Panc1 (cell line): ENCODE data around the gene UGT1A7.

Experiments
- POLR2AphosphoS5 ChIP-seq: IDR thresholded peaks from 2 replicates; pipeline ENCODE4 v1.6.1; 2012; ENCODE audit warnings: mild to moderate bottlenecking, low read depth, low read length, moderate library complexity
- SIN3A ChIP-seq: IDR thresholded peaks from 2 replicates; pipeline ENCODE4 v1.6.1; 2012; ENCODE audit warnings: low read depth, mild to moderate bottlenecking, low read length, moderate library complexity, borderline replicate concordance; ENCODE audit not compliant: insufficient read depth
- TCF7L2 ChIP-seq: IDR thresholded peaks from 2 replicates; pipeline ENCODE4 v1.6.1; 2011; ENCODE audit warnings: mild to moderate bottlenecking, low read depth, low read length, inconsistent platforms
- TF ChIP-seq, protein P1 (sequence below): fragments of 450-650 bp; IDR thresholded peaks from 2 replicates; pipeline ENCODE4 v1.5.1; 2017; ENCODE audit warnings: mild to moderate bottlenecking
- TF ChIP-seq, protein P2 (sequence below), 2 experiments: IDR thresholded peaks; 2 replicates each; pipeline ENCODE4 v1.6.1; 2011 to 2012; ENCODE audit warnings: low read depth in 2 of 2, control low read depth in 1 of 2, low read length in 1 of 2, mild to moderate bottlenecking in 1 of 2, moderate library complexity in 1 of 2; ENCODE audit not compliant: insufficient read depth in 1 of 2

DNA sequence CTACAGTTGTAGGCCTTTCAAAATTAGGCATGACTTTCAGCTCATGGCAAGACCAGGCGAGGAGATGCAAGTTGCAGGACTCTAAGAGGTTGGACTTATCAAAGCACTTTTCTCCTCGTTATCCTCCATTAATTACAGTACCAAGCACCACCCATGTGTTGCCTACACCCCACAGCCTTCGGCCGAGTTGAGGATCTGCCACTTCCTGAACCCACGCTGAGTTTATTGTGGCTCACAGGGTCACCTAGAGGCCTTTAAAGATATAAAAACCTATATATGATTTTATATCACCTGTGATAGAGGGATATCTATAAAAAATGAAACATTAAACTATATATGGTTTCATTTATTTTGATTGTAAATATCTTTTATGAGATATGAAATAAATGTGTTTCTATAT lies 42.9 kb upstream of the UGT1A7 start:
- TF ChIP-seq, protein P1, sequence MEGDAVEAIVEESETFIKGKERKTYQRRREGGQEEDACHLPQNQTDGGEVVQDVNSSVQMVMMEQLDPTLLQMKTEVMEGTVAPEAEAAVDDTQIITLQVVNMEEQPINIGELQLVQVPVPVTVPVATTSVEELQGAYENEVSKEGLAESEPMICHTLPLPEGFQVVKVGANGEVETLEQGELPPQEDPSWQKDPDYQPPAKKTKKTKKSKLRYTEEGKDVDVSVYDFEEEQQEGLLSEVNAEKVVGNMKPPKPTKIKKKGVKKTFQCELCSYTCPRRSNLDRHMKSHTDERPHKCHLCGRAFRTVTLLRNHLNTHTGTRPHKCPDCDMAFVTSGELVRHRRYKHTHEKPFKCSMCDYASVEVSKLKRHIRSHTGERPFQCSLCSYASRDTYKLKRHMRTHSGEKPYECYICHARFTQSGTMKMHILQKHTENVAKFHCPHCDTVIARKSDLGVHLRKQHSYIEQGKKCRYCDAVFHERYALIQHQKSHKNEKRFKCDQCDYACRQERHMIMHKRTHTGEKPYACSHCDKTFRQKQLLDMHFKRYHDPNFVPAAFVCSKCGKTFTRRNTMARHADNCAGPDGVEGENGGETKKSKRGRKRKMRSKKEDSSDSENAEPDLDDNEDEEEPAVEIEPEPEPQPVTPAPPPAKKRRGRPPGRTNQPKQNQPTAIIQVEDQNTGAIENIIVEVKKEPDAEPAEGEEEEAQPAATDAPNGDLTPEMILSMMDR, result no peak
- TF ChIP-seq, protein P2, sequence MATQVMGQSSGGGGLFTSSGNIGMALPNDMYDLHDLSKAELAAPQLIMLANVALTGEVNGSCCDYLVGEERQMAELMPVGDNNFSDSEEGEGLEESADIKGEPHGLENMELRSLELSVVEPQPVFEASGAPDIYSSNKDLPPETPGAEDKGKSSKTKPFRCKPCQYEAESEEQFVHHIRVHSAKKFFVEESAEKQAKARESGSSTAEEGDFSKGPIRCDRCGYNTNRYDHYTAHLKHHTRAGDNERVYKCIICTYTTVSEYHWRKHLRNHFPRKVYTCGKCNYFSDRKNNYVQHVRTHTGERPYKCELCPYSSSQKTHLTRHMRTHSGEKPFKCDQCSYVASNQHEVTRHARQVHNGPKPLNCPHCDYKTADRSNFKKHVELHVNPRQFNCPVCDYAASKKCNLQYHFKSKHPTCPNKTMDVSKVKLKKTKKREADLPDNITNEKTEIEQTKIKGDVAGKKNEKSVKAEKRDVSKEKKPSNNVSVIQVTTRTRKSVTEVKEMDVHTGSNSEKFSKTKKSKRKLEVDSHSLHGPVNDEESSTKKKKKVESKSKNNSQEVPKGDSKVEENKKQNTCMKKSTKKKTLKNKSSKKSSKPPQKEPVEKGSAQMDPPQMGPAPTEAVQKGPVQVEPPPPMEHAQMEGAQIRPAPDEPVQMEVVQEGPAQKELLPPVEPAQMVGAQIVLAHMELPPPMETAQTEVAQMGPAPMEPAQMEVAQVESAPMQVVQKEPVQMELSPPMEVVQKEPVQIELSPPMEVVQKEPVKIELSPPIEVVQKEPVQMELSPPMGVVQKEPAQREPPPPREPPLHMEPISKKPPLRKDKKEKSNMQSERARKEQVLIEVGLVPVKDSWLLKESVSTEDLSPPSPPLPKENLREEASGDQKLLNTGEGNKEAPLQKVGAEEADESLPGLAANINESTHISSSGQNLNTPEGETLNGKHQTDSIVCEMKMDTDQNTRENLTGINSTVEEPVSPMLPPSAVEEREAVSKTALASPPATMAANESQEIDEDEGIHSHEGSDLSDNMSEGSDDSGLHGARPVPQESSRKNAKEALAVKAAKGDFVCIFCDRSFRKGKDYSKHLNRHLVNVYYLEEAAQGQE (IDR thresholded peaks at IDR 0.05; ENCODE audit: insufficient read depth in 1 of 2, low read depth in 2 of 2, low read length in 1 of 2), result no peak
- TF ChIP-seq POLR2AphosphoS5 (no peak), SIN3A (no peak), TCF7L2 (no peak)
